GM19043 (cell line): ENCODE results near the gene EXOC6.
"Not testable (repeated sequence)": the region's sequence is repeated elsewhere in the genome, so short reads cannot be mapped to it uniquely, and the experiment has no call there.

Experiments used
- ATAC-seq: cut with Tn5 transposase; IDR thresholded peaks from one replicate; pipeline ENCODE4 v1.9.1; 2021; ENCODE audit warnings: low read depth; ENCODE audit not compliant: unreplicated experiment

Gene EXOC6

DNA sequence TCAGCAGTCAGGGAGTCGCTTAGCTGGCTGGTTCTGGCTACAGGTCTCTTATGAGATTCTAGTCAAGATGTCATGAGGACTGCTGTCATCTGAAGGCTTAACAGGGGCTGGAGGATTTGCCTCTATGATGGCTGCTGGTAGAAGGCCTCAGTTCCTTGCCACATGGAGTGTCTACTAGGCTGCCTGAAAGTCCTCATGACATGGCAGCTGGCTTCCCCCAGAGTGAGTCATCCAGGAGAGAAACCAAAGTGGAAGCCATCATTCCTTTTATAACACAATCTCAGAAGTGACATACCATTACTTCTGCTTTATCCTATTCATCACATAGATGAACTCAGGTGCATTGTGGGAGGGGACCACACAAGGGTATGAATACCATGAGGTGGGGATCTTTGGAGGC is 75.1 kb downstream of the EXOC6 start:
- ATAC-seq, result no peak

- no peak for ATAC-seq
These were observed 81.6 kb downstream of the EXOC6 start for GRCh38 chr10:92929896-92930295.

DNA sequence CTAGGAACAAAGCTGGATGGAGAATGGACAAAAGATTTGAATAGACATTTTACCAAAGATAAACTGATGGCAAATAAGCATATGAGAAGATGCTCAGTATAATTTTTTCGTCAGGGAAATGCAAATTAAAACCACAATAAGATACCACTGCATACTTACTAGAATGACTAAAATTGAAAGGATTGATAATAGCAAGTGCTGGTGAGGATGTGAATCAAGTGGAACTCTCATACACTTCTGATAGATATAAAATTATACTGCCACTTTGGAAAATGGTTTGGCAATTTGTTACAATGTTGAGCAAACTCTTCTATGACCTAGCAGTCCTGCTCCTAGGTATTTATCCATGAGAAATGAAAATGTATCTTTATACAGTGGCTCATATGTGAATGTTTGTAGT is 83.3 kb downstream of the EXOC6 start:
- ATAC-seq, result no peak

DNA sequence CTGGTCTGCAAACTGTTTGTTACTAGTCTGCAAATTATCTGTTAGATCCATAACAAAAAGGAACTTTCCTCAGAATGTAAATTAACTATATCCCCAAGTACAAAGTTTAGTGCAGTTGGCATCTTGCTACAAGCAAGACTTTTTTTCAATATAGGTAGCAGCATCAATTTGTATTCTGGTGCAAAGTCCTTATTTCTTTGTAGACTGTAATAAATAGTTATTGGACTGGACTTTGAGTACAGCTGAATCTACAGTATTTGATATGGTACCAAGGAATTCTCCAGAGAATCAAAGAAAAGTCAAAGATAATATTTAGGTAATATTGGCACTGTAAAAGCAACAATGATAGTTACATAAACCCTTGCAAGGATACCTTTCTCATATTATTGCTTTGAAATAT is 89.6 kb downstream of the EXOC6 start:
- no peak for ATAC-seq

DNA sequence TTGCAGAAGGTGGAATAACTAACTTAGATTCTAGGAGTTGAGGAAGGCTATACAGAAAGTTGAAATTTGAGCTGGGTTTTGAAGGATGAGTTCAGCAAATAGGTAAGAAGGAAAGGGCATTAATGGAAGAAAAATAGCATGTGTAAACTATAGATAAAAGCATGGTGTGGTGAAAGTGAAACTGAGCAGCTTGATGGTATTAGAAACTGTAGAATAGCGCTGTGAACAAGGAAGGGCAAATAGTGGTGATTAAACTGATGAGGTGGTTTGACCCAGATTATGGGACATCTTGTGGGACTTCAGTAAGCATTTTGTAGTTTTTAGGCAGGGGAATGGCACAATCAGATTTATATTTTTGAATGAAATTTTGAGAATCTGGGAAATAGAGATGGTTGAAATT is 90.5 kb downstream of the EXOC6 start:
- ATAC-seq, result no peak

DNA sequence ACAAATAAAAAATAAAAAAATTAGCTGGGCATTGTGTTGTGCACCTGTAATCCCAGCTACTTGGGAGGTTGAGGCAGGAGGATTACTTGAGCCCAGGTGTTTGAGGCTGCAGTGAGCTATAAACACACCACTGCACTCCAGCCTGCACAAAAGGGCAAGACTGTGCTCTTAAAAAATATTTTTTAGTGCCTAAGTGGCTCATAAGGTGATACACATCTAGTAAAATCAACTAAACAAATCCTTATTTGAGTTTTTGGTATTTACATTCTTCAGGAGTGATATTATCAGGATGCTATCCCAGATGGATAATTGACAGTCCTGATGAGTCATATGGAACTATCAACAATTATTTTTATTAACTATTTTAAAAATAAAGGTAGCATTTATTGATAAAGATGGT is 93.9 kb downstream of the EXOC6 start:
- ATAC-seq, result no peak

GRCh38 chr10:92946491-92946890 is 98.2 kb downstream of the EXOC6 start:
- no peak for ATAC-seq

- not testable (repeated sequence) for ATAC-seq
These were observed 104.3 kb downstream of the EXOC6 start for GRCh38 chr10:92952573-92952972.

DNA sequence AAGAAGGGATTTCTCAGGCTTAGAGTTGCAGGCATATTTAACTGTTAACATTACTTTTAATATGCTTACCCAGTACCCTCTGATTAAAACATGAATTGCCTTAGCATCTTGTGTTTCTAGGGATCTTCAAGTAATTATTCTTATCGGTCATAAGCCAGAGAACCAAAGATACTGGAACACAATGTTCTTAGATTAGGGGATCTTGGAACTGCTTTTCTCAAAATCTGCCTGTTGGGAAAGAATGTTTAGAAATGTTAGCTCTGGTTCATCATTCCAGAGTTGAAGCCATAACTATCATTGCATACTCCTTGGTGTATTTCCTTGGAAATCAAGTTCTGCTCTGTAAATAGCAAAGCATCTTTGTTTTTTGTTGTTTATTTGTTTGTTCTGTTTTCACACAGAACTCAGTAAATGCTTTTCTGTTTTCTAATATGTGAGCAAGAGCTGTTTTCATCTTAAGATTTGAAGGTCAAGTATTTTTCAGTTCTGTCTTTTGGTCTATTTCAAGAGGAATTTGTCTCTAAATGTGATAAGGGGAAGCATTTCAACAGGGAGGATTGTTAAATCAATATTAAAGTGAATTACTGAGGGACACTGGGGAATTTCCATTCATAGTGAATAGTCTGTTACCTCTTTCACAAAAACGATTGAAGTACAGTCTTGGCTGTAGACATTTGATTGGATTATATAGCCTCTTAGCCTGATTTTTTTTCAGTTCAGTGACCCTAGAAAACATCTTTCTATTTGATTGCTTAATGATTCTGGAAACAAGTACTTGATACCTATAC is 109.1 kb downstream of the EXOC6 start:
- ATAC-seq, result no peak

- ATAC-seq, result no peak
These were observed 113.3 kb downstream of the EXOC6 start for GRCh38 chr10:92961638-92962037.

GRCh38 chr10:92965314-92965713 is 117.0 kb downstream of the EXOC6 start:
- no peak for ATAC-seq

- ATAC-seq, result no peak
These were observed 119.3 kb downstream of the EXOC6 start for GRCh38 chr10:92967641-92968040.

- ATAC-seq, result no peak
These were observed 120.8 kb downstream of the EXOC6 start for GRCh38 chr10:92969151-92969550.

- ATAC-seq, result no peak
These were observed 122.2 kb downstream of the EXOC6 start for GRCh38 chr10:92970301-92971070.

- no peak for ATAC-seq
These were observed 123.9 kb downstream of the EXOC6 start for GRCh38 chr10:92972066-92972870.

DNA sequence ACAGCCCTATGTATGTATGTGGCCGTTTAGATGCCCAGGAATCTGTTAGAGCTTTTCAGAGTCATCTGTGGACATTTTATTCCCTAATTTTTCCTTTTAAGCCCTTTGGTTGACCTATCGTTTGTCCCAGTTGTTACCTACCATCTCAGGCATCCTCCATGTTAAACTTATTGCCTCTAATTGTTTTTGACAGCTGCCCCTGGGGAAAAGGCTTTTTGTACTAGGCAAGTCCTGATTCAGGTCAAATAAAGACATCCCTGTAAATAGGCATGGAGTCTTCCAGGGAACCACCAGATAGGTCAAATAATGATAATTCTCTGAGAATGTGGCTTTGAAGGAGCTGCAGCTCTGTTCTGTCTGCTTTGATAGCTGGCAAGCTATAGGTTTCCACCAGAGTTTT is 124.6 kb downstream of the EXOC6 start:
- ATAC-seq, result no peak

DNA sequence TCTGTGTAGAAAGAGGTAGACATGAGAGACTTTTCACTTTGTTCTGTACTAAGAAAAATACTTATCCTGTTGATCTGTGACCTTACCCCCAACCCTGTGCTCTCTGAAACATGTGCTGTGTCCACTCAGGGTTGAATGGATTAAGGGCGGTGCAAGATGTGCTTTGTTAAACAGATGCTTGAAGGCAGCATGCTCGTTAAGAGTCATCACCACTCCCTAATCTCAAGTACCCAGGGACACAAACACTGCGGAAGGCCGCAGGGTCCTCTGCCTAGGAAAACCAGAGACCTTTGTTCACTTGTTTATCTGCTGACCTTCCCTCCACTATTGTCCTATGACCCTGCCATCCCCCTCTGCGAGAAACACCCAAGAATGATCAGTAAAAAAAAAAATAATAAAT is 128.0 kb downstream of the EXOC6 start:
- not testable (repeated sequence) for ATAC-seq

- no peak for ATAC-seq
These were observed 140.9 kb downstream of the EXOC6 start for GRCh38 chr10:92989250-92989649.

DNA sequence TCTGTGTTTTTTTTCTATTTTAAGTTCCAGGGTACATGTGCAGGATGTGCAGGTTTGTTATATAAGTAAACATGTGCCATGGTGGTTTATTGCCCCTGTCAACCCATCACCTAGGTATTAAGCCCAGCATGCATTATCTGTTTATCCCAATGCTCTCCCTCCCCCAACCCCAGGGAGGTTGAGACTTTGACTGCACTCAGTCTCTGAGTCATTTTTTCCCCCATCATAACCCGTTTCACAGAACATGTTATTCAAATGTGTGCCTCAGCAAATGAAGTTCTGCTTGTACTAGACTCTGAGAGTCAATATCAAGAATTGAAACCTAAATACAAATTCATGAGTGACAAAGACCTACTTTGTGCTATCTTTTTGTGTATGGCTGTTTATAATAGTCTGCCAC is 142.3 kb downstream of the EXOC6 start:
- ATAC-seq, result no peak

GRCh38 chr10:92991513-92991912 is 143.2 kb downstream of the EXOC6 start:
- ATAC-seq, result no peak

DNA sequence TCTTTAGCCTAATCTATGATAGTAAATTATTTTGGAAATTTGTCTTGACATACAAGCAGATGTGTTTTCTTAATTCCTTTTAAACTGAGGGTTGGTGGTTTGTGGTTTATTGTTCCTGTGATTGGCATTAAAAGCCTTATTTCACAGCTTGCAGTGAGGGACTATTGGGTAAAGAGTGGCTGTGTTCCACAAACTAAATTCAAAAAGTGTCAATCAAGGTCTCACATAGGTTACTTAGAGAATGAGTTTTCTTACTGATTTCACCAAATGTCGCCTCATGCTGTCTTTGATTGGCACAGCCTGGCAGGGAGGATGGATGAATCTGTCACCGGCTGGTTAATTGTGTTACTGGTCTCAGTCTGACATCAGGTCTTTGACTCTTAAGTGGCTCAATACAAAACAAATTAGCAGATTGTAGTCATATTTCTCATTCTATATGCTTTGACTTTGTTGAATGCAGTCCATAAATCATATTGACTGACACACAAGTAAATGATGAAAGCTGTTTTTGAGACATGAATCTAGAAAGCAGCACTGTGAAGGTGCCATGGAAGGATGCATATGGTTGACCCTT is 145.5 kb downstream of the EXOC6 start:
- ATAC-seq, result no peak
